TTC549 (cell line): Measurements from ENCODE around the gene WFDC5.
"Not testable (repeated sequence)": the region's sequence is repeated elsewhere in the genome, so short reads cannot be mapped to it uniquely, and the experiment has no call there.

Source experiments
- FAIRE-seq: peaks from 2 replicates; lab custom pipeline; 2012; peaks lifted over from hg19 to GRCh38; lab: Jason Lieb, UNC

Gene WFDC5, protein sequence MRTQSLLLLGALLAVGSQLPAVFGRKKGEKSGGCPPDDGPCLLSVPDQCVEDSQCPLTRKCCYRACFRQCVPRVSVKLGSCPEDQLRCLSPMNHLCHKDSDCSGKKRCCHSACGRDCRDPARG

DNA sequence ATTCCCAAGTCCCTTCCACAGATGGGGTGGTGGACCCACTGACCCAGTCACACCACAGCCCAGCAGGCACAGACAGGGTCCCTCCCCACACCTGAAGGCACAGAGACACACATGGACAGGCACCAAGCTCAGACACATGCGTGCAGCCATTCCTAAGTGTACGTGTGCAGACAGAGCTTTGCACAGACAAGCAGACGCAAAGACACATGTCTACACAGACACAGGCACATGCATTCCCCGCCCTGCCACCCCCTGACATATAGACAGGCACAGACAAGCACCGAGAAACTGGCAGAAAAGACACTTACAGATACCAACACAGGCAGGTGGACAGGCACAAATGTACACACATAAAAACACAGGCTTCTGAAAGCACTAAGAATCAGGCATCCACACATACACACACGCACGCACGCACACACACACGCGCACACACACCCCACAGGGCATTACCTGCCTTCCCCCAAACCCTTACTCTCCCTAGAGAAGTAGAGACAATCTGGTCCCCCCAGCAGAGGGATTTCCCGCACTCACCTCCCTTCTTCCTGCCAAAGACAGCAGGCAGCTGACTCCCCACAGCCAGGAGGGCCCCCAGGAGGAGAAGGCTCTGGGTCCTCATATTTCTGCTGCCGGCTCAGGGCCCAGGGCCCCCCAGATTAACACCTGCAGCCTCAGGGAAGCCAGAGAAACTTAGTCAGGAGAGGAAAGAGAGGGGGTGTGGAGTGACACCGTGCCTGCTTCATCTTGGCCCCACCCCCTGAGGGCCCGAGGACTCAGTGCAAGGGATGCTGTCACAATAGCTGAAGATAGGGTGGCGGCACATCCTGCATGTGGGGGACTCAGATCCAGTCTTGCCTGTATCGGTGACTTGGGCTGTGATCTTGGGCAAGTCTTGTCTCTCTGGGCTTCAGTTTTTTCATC is at the start of gene WFDC5:
Gene WFDC5, minus strand, starts transcription at position 710 of the 921 bp plus-strand sequence. Its CDS starts 91 bp downstream, at position 619.
- no peak for FAIRE-seq

DNA sequence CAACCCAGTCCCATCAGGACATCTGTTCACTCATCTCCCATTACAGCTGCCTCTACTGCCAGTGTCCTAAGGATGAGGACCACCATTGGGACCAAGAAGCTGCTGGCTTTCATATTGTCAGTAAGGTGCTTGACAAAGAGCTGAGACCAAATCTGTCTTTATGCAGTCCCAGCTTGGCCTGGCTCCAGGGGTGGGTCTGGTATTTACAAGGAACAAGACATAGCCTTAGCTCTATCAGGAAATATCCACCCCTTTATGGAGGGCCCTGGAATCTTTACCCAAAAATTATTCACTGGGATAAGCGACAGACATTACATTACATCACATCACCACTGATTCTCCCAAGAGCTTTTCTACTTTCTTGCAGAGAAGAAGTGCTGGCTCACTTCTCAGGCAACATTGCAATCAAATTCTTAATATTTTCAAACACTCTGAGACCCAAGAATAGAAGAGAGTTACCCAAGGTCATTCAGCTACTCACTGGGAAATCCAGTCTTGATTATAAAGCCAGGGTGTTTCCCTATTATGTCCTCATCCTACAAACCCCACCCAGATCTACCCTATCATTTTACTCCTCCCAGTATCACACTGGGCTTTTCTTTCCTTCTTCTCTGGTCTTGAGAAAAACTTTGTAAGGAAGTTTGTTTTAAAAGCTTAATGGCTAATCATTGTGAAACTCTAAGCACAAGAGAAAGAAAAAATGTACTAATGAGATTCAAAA is 48.3 kb upstream of the WFDC5 start:
- no peak for FAIRE-seq

DNA sequence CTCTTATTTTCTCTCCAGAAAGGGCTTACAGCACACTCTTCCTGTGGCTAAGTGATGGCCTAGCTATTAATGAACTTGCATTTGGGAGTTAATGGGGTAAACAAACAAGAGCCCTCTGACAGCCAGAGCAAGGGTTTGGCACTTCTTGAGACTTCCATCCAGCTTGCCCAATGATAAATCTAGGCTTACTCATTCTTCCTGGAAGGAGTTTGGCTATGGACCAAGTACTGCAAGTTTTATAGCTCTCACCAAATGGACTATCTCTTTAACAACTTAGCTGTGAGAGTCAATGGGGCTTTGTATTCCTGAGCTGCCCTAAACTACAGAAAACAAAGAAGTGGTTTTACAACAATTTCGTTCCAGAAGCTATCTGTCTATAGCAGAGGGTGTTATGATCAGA is 43.0 kb upstream of the WFDC5 start:
- FAIRE-seq = no peak

DNA sequence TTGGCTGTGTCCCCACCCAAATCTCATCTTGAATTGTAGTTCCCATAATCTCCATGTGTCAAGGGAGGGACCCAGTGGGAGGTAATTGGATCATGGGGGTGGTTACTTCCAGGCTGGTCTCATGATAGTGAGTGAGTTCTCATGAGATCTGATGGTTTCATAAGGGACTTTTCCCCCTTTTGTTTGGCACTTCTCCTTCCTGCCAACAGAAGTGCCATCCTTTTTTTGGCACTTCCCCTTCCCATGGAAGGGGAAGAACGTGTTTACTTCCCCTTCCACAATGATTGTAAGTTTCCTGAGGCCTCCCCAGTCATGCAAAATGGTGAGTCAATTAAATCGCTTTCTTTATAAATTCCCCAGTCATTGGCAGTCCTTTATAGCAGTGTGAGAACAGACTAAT is 41.7 kb upstream of the WFDC5 start:
- FAIRE-seq = no peak

DNA sequence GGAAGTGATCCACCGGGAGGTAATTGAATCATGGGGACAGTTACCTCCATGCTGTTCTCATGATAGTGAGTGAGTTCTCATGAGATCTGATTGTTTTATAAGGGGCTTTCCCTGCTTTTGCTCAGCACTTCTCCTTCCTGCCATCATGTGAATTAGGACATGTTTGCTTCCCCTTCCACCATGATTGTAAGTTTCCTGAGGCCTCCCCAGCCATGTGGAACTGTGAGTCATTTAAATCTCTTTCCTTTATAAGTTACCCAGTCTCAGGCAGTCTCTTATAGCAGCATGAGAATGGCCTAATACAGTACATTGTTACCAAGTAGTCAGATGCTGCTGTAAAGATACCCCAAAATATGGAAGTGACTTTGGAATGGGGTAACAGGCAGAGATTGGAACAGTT is 39.8 kb upstream of the WFDC5 start:
- not testable (repeated sequence) for FAIRE-seq

DNA sequence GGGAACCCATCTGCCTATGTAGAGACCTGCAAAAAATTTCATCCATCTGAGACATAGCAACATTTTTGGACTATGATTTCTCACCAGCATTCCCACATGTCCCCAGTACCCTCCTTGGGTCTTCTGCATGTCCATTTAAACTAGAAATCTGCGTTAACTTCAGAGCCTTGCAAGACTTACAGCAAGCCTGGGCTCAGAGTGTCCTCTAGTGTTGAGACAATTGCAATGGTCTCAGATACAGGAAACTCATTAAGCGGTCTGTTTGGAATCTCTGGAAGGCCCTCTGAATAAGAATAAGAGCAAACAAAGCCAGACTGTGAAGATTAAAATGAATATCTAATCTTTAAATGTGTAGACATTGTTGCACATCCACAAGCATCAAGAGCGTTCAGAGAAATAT is 39.2 kb upstream of the WFDC5 start:
- FAIRE-seq = no peak

DNA sequence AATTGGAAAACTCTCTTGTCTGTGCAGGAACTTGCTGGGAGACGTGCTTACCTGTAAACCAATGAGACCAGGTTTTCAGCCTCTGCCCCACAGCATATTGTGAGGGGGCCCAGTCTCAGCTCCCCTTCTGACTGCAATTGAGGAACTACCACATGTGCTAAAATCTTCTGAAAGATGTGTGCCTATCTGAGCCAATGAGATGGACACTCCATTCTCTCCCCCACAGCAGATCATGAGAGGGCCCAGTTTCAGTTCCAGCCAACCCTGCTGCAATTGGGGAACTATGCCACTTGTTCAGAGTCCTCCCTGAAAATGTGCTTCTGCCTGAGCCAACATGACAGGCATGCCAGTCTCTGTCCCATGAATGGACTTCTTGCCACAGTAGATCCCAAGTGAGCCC is 38.8 kb upstream of the WFDC5 start:
- no peak for FAIRE-seq

DNA sequence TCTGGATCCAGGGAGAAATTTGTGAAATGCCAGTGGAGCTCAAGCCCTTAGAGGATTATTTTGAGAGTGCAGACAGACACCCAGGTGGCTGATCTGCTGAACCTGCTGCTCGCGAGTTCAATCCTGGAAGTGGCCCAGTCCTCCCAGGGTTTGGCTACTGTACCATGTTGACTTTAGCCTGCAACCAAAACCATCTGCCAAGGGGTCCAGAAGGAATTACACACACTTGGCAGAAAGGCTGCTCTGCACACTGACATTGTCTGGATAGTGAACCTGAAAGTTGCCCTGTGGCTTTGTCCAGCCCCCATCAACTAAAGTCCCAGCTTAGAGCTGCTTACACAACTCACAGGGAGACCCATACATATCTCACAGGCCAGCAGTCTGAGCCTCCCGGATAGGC is 38.2 kb upstream of the WFDC5 start:
- FAIRE-seq = no peak

DNA sequence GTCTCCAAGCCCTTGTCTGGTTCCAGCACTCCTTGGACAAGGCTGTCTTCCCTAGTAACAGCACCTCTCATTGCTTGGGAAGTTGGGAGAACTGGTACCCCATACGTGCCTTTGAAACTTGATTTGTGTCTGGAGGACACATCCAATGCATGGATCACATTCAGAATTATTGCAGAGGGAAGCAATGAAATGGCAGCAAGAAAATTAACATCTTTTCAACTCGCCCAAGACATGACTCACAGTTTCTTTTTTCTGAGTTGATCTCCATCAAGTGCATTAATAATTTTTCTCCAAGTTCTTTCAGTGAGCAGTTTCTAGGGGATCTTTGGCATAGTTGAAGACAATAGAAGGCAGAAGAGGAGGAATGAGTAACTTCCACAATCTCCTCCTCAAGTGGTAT is 37.4 kb upstream of the WFDC5 start:
- FAIRE-seq = no peak

DNA sequence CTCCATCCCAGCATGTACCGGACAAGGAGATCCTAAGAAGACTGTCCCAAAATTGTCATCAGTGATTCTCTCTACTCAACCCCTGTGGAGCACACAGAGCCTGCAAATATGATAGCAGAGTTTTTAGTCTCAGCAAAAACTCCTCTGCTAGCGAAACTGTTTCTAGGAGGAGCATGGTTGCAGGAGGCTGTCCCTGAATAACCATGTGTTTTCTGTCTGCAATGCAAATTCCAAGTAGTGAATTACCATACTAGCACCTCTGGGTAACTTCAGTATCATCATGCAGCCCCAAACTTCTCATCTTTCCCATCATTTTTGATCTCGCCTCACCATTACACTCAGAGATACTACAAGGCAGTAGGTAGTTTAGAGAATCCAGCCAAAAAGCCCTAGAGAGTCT is 34.1 kb upstream of the WFDC5 start:
- no peak for FAIRE-seq

DNA sequence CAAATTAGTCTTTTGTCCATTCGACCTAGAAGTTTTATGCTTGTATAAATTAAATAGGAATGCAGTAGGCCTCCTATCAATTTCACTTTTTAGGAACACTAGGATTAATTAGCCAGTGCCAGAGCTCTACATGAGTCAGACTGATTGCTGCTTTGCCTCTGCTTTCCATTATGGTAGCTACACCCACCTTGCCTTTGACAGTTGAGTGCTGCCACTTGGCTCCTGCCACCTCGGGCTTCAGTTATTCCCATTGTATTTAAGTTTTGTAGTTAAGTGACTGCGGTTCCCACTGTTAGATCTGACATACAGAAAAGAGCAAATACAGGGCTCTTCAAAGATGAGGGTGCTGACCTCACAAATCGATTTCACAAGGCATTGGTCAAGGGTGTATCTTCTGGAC is 25.9 kb upstream of the WFDC5 start:
- no peak for FAIRE-seq

DNA sequence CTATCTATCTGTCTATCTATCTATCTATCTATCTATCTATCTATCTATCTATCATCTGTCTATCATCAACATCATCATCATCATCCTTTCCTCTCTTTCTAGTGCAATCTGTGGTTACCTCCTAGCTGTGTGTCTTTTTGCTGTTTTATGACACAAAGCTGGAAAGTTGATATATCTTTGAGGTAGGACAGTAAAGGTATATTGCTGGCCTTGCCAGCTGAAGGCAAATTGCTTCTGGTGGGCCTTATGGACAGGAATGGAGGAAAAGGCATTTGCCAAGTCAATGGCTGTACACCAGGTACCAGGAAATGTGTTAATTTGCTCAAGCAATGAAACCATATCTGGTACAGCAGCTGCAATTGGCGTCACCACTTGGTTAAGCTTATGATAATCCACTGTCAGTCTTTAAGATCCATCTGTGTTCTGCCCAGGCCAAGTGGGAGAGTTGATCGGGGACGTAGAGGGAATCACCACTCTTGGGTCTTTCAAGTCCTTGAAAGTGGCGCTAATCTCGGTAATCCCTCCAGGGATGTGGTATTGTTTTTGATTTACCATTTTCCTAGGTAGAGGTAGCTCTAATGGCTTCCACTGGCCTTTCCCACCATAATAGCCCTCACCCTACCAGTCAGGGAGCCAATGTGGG is 24.9 kb upstream of the WFDC5 start:
- not testable (repeated sequence) for FAIRE-seq

DNA sequence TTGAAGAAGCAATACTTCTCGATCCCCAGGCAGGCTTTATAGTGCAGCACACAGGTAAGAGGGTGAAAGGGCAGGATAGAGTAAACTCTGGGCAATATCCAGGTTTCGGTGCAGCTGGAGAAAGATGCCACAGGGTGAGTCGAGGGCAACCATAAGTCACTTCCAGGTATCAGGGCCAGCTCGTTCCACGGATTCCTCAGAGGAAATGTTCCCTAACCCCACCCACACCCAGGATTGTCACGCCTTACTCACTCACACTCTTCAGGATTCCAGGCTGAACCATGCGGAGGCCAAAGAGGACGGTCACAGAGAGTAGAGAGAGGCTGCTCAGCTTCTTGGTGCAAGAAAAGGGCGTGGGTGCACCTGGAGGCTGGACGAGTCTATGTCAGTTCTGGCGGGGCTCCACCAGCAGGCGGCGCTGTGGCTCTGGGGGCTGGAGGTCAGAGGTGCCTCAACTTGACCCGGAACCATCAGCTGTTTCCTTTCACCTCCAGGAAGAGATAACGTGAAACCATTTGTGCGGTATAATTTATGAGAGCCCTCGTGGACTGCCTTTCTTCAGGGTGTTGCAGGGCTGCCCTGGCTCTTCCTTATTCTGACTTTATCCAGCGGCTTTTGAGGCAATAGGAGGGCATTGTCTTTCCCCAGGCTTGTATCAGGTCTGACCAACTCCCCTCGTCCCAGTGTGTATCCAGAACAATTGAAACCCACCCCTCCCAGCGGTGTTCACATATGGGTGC is 23.8 kb upstream of the WFDC5 start:
- no peak for FAIRE-seq

DNA sequence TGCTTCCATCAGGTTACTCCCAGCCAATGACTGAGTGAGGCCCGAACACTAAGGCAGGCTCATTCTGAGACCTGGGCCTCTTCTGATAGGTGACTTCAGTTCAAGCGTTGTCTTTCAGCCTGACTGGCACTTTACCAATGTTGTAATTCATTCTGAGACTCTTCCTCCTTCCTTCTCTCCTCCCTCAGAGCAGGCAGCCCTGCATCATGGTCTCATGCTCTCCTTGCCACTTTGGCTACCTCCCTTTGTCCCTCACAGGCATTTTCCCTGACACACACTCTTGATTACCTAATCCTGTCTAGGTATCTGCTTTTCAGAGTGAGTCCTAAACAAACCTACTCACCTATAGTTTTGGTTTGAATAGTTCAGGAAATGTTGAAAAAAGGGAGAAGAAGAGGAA is 21.9 kb upstream of the WFDC5 start:
- FAIRE-seq = no peak

DNA sequence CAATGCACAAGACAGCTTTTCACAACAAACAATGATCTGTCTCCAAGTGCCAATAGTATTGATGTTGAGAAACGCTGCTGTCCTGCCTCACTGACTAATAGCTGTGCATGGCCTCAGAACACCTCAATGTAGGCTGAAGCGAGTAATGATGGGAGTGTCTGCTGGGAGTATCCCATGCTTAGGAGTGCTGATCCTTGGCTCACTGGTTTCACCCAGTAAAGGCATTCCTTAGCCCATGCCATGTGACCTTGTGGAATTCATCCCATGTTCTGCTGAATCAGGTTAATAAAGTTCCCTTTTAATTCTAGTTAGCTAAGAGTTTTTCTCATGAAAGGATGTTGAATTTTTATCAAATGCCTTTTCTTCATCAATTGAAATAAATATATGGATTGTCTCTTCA is 13.1 kb upstream of the WFDC5 start:
- no peak for FAIRE-seq

DNA sequence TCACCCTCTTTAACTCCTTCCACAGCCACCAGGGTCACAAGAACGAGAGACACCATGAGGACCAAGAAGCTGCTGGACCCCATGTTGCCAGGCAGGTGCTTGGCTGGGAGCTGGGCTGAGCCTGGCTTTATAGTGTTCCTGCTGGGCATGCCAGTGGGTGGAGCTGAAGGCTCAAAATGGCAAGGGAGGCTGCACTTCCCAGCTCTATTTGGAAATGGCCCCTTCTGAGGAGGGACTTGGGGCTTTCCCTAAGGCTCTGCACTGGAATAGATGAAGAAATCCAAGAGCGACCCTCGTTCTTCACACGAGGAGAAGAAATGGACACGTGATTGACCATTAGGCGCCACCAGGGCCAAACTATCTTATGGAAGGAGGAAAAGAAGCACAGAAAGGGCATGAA is 9.4 kb upstream of the WFDC5 start, which contains the start of gene WFDC12:
Gene WFDC12, minus strand, starts transcription at position 101 of the 400 bp plus-strand sequence. Its CDS starts 18 bp downstream, at position 83.
- FAIRE-seq = no peak

DNA sequence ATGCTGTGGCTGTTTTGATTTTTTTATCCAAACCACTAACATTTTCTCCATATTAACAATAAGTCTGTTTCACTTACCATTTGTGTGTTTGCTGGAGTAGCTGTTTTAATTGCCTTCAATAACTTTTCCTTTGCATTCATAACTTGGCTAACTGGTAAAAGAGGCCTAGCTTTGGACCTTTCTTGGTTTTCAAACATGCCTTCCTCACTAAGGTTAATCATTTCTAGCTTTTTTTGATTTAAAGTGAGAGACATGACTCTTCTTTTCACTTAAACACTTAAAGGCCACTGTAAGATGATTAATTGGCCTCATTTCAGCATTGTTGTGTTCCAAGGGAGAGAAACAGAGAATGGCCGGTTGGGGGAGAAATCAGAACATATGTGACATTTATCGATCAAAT is 6.4 kb upstream of the WFDC5 start:
- FAIRE-seq = no peak

DNA sequence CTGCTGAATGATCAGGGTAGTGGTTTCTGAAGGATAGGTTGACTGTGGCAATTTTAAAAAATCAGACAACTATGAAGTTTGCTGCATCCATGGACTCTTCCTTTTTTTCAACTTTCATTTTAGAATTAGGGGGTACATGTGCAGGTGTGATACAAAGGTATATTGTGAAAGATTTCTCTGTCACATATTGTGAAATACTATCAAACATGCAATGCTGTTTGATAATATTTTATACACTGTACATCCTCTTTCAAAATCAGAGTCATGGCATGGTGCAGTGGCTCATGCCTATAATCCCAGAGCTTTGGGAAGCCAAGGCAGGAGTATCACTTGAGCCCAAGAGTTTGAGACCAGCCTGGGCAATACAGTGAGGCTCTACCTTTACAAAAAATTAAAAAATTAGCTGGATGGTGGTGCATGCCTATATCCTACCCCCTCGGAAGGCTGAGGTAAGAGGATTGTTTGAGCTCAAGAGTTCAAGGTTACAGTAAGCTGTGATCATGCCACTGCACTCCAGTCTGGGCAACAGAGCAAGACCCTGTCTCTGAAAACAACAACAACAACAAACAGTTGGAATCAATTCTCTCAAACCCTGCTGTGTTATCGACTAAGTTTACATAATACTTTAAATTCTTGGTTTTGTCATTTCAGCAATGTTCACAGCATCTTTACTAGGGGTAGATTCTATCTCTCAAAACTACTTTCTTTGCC is 4.7 kb upstream of the WFDC5 start:
- no peak for FAIRE-seq

DNA sequence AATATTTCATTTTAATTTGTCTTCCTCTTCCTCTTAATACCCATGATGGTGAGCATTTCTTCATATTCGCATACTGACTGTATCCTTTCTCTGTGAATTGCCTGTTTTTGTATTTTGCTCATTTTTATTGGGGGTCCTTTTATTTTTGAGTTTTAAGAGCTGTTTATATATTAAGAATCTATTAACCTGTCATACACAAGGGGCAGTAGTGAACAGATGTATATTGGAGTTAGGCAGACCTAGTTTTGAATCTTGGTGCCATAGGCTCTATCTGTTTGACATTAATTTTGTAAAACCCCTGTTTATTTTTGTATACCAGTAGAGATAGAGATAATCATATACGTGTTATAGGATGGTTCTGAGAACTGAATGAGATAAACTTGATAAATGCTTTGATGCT is 3.1 kb upstream of the WFDC5 start:
- no peak for FAIRE-seq

DNA sequence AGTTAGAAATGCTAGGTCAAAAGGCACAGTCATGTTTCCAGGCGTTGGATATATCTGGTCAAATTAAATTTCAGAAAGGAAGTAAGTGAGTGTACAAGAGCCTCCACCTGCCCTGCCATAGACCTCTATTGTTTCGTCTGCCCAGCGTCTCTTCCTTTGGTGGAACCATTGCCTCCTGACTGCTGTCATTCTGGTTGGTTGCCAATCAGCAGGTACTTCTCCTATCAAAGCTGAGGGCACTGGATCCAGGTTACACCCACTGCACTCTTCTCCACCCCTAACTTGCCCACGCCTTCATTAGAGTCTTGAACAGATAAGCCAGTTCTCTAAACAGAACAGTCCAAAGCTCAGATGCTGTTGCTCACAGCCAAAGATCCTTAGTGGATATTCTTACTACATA is 2.6 kb upstream of the WFDC5 start:
- no peak for FAIRE-seq

DNA sequence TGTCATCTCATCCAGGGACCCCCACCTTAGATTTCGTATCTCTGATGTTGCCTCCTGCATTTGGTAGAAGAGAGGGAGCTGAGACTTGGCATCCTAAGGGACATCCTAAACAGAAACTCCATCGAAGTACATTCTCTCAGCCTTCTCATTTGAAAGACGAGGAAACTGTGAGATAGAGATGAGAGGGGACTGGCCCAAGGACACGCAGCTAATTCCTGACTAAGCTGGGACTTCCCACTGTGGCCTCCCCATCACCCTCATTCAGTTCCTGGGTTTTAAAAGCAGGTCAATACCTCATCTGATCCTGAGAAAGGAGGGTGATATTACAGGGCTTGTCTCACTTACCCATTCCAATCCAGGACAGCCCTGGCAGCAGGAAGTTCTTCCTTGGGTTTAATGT is 855 bp upstream of the WFDC5 start:
- no peak for FAIRE-seq
